Heart left ventricle (tissue), 16 donors: Measurements from ENCODE around the gene SEC61A1. TPM values are rescaled to one million over a fixed set of nuclear protein-coding genes. Genes with fewer than 3 reads are reported as not detected.

ENCODE experiments used
- ATAC-seq, 4 donors: fragments of 200-7000 bp; cut with Tn5 transposase; one replicate each; pipeline ENCODE4 v1.9.1; 2020 to 2022; ENCODE audit warnings: moderate library complexity in 4 of 4, mild to moderate bottlenecking in 3 of 4, moderate number of reproducible peaks in 1 of 4
- DNase-seq, 5 donors: peaks; one replicate each; pipeline ENCODE4 v3.0.0-alpha.2; 2020
- H3K27ac ChIP-seq, 12 donors: fragments of 200-600 bp; sonication (generic) in 4 of 12; one replicate each; pipeline versions ENCODE4 v1.5.0 to v1.8.0; 2016 to 2022; ENCODE audit warnings: mild to moderate bottlenecking in 2 of 12
- H3K27me3 ChIP-seq, 9 donors: fragments of 200-600 bp; sonication (generic) in 2 of 9; one replicate each; pipeline versions ENCODE4 v1.5.1 to v1.8.0; 2016 to 2022; ENCODE audit warnings: mild to moderate bottlenecking in 3 of 9
- H3K36me3 ChIP-seq, 9 donors: fragments of 200-600 bp; sonication (generic) in 2 of 9; one replicate each; pipeline versions ENCODE4 v1.5.0 to v1.8.0; 2018 to 2022; ENCODE audit warnings: mild to moderate bottlenecking in 2 of 9
- H3K4me1 ChIP-seq, 12 donors: fragments of 200-600 bp; sonication (generic) in 4 of 12; one replicate each; pipeline versions ENCODE4 v1.5.0 to v1.8.0; 2016 to 2022; ENCODE audit warnings: mild to moderate bottlenecking in 3 of 12
- H3K4me3 ChIP-seq, 12 donors: fragments of 200-600 bp; sonication (generic) in 4 of 12; one replicate each; pipeline versions ENCODE4 v1.5.0 to v1.8.0; 2017 to 2022; ENCODE audit warnings: mild to moderate bottlenecking in 9 of 12, moderate library complexity in 4 of 12
- H3K9me3 ChIP-seq, 12 donors: fragments of 200-600 bp; sonication (generic) in 4 of 12; one replicate each; pipeline versions ENCODE4 v1.5.0 to v1.8.0; 2016 to 2022; ENCODE audit warnings: mild to moderate bottlenecking in 1 of 12
- POLR2A ChIP-seq, 2 donors: fragments of 450-650 bp; IDR thresholded peaks; one replicate each; pipeline ENCODE4 v1.6.1; 2017; ENCODE audit warnings: antibody characterized with exemption in 2 of 2, mild to moderate bottlenecking in 2 of 2, moderate library complexity in 2 of 2
- WGBS, 4 donors: extraction: QIAGEN DNeasy Blood & Tissue Kit in 2 of 4; methylation state at CpG; one replicate each; pipeline versions ENCODE4 v1.1.5 to v1.1.7; 2013 to 2018; 5-methylcytosine and 5-hydroxymethylcytosine counted together
- intact Hi-C, 10 donors: fragments of 100-400 bp; cut with DNase I; formaldehyde crosslinking; loops; one replicate each; pipeline versions ENCODE4 v1.11.1 to v1.14.2; 2022
- polyA plus RNA-seq, 2 donors: library from polyadenylated mRNA; stranded (reverse); fragments of 200-250 nt; gene quantifications; one replicate each; pipeline ENCODE4 v1.2.3, GENCODE V29; 2013
- total RNA-seq, 9 donors: library from RNA; depleted of rRNA in 2 of 9; stranded (reverse); fragments of >200 nt in 2 of 9; fragmentation: NEBNext Ultra II Directional in 3 of 9; extraction: Animal tissue kit (Norgen Biotek cat#: 25700) in 3 of 9; gene quantifications; one replicate each; pipeline versions ENCODE4 v1.1.0 to v1.2.4, GENCODE V29; 2016 to 2023
- TF ChIP-seq, protein P1 (sequence below), 12 donors: fragments of 200-600 bp; sonication (generic) in 4 of 12; IDR thresholded peaks; one replicate each; pipeline versions ENCODE4 v1.5.0 to v1.8.0; 2018 to 2022; ENCODE audit warnings: antibody characterized with exemption in 12 of 12, mild to moderate bottlenecking in 5 of 12
- donor health status: ischemic (EF 13 %, LVEDD 7.1; RV severe dilation, severe dysfunction).
- donor health status: healthy with polysubstance abuse.
- donor health status: DM: no; HTN: yes; CAD: no.
- donor health status: DM: no; HTN: no; CAD: no.
- donor health status: ischemic (EF 25% LVEDD 6.9; RV normal size, moderate dysfunction).
- donor health status: ischemic (EF 25% LVEDD 5.7; RV mildly dilated, moderate dysfunction).
- donor health status: healthy.
- donor health status: DM: yes; HTN: yes; CAD: no.
- donor health status: ischemic (EF 35%, LVEDD 5.7; RV mildly dilated, moderate dysfunction).
- donor health status: nonischemic (EF 11% LVEDD 7.7; RV severe dilation, severe dysfunction).
- donor health status: DM: yes; HTN: yes; CAD: no.
- donor health status: PGD.
- donor health status: ischemic (EF 29% LVEDD 5.4; RV normal size, mild dysfunction).
- donor health status: nonischemic (EF 23%, LVEDD 6.1; RV moderate dilation, normal function).

The SEC61A1 gene
- total and polyA plus RNA-seq, 11 donors: 36.5 to 179 (median 78.2) TPM

DNA sequence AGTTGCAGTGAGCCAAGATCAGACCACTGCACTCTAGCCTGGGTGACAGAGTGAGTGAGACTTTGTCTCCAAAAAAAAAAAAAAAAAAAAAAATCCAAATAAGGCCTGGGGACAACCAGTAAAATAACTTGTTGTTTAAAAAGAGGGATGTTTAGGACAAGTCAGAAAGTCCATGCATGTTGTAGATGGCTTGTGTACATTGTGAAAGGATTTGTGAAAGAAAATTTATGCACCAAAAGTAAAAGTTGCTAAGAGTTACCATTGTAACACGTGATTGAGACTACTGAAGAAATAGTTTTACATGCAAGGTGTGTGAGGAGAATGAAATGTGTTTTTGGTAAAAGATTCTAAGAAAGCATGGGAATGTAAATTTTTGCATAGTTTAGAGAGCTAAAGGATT, 35.7 kb upstream of the SEC61A1 start:
- TF ChIP-seq POLR2A (IDR thresholded peaks at IDR 0.05): no peak
- TF ChIP-seq, protein P1, sequence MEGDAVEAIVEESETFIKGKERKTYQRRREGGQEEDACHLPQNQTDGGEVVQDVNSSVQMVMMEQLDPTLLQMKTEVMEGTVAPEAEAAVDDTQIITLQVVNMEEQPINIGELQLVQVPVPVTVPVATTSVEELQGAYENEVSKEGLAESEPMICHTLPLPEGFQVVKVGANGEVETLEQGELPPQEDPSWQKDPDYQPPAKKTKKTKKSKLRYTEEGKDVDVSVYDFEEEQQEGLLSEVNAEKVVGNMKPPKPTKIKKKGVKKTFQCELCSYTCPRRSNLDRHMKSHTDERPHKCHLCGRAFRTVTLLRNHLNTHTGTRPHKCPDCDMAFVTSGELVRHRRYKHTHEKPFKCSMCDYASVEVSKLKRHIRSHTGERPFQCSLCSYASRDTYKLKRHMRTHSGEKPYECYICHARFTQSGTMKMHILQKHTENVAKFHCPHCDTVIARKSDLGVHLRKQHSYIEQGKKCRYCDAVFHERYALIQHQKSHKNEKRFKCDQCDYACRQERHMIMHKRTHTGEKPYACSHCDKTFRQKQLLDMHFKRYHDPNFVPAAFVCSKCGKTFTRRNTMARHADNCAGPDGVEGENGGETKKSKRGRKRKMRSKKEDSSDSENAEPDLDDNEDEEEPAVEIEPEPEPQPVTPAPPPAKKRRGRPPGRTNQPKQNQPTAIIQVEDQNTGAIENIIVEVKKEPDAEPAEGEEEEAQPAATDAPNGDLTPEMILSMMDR (IDR thresholded peaks at IDR 0.05): no peak
- Histone ChIP-seq H3K4me1 (no peaks in the 10 kb centered on the region), H3K27me3 (peaks cover 0 to 4% (median 0%) of the 10 kb centered on the region in 9 donors), H3K9me3 (no peaks in the 10 kb centered on the region), H3K27ac (no peak overlapping the region), H3K36me3 (no peaks in the 10 kb centered on the region), H3K4me3 (no peak overlapping the region)
- intact Hi-C loops: no loop called here
- DNase-seq (no peak), ATAC-seq (no peak)
- 79 to 87% (median 85%) methylated on average over 1 of the region's 1 CpG for WGBS, 4 donors

DNA sequence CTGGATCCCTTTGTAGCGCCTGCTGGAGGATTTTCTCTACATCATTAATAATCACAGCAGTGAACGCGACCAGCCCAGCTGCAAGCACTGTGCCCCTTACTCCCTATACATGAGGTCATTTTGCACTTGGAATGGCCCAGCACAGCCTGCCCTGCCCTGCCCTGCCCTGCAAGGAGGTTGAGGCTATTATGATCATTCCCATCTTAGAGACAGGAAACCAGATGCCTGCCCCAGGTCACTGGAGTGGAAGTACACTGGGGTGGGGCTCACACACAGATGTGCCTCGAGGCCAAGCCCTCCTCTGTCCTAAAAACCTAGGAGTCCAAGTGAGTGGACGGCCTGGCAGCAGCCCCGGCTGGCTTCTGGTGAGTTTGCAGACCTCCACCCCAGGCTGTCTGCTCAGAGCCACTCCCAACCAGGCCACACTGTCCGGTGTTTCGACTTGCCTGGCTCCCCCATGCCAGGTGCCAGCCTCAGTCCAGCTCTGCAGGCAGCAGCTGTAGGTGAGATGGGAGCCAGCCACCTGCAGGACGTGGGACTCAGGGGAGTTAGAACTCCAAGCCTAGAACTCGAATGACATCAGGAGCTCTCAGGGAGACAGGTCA, 30.4 kb upstream of the SEC61A1 start:
- Histone ChIP-seq H3K9me3 (no peaks in the 10 kb centered on the region), H3K36me3 (no peaks in the 10 kb centered on the region), H3K27me3 (no peaks in the 10 kb centered on the region), H3K4me3 (no peak overlapping the region), H3K4me1 (no peaks in the 10 kb centered on the region), H3K27ac (no peak overlapping the region)
- intact Hi-C loops: no loop called here
- ATAC-seq (peak in 1 of 4 donors; percentile 44), DNase-seq (no peak)
- WGBS, 4 donors: 69 to 76% (median 72%) methylated on average over 10 of the region's 10 CpGs
- no peak for TF ChIP-seq POLR2A (IDR thresholded peaks at IDR 0.05)
- TF ChIP-seq, protein P1 (IDR thresholded peaks at IDR 0.05): no peak

DNA sequence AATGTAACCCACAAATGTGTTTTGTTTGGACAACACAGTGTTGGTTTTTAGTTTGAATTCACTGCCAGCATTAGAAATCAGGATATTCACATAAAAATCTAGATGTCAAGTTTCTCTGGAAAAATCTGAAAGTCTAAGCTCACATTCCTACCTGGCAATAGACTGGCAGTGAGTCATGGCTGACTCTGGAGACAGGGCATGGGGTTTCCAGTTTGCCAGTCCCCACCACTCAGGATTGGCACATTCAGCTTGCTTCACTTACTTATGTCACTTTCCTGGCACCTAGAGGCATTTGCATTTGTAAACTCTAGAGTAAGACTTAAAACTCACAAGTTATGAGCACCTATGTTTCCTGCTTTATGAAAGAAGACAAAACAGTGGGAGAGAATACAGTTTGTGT, 19.1 kb upstream of the SEC61A1 start:
- no peaks in the 10 kb centered on the region for H3K9me3 ChIP-seq
- H3K36me3 ChIP-seq: no peaks in the 10 kb centered on the region
- ATAC-seq (no peak), DNase-seq (no peak)
- H3K27me3 ChIP-seq: no peaks in the 10 kb centered on the region
- no peak overlapping the region for H3K27ac ChIP-seq
- intact Hi-C loops: no loop called here
- TF ChIP-seq, protein P1 (IDR thresholded peaks at IDR 0.05): no peak
- no peak for TF ChIP-seq POLR2A (IDR thresholded peaks at IDR 0.05)
- H3K4me1 ChIP-seq: no peaks in the 10 kb centered on the region
- H3K4me3 ChIP-seq: no peak overlapping the region

DNA sequence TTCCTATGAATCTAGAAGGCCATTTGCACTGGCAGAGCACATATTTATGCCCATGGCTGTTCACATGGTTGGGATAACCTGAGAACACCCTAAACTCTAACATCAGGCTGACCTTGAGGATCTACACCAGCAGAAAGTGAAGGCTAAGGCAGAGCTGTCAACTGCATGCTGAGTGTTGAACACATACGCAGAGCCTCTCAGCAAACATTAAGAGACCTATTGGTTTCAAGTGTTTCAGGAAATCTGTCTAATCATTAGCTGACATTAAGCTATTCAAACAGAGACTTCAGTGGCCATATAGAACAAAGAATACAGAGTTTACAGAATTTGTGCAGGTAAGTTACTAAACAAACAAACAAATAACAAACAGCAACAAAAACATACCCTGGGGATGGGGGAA, 16.1 kb upstream of the SEC61A1 start:
- H3K4me1 ChIP-seq: no peaks in the 10 kb centered on the region
- WGBS, 4 donors: 86 to 100% (median 89%) methylated on average over 1 of the region's 1 CpG
- intact Hi-C loops: no loop called here
- no peak overlapping the region for H3K4me3 ChIP-seq
- ATAC-seq (no peak), DNase-seq (no peak)
- TF ChIP-seq, protein P1 (IDR thresholded peaks at IDR 0.05): no peak
- TF ChIP-seq POLR2A (IDR thresholded peaks at IDR 0.05): no peak
- H3K9me3 ChIP-seq: no peaks in the 10 kb centered on the region
- H3K27ac ChIP-seq: no peak overlapping the region
- H3K36me3 ChIP-seq: no peaks in the 10 kb centered on the region
- no peaks in the 10 kb centered on the region for H3K27me3 ChIP-seq
